GM13977 (cell line): Measurements from ENCODE around the gene CLPTM1L.

Experiments used
- DNase-seq: peaks from one replicate; pipeline ENCODE4 v3.0.0; 2012; ENCODE audit warnings: low spot score
- CTCF ChIP-seq: IDR thresholded peaks from 2 replicates; pipeline ENCODE4 v1.5.1; 2012; ENCODE audit warnings: mild to moderate bottlenecking, control low read depth; ENCODE audit not compliant: insufficient read depth; ENCODE audit errors: extremely low read depth, missing control alignments
- in situ Hi-C: fragments of 300-500 bp; cut with MboI; formaldehyde crosslinking; loops from one replicate; pipeline ENCODE4 v1.12.0; 2022; ENCODE audit warnings: low sequenced_read_pairs, low pct_unique_long_range_greater_than_20kb, mixed read lengths, inconsistent platforms; ENCODE audit not compliant: unreplicated experiment

The CLPTM1L gene

DNA sequence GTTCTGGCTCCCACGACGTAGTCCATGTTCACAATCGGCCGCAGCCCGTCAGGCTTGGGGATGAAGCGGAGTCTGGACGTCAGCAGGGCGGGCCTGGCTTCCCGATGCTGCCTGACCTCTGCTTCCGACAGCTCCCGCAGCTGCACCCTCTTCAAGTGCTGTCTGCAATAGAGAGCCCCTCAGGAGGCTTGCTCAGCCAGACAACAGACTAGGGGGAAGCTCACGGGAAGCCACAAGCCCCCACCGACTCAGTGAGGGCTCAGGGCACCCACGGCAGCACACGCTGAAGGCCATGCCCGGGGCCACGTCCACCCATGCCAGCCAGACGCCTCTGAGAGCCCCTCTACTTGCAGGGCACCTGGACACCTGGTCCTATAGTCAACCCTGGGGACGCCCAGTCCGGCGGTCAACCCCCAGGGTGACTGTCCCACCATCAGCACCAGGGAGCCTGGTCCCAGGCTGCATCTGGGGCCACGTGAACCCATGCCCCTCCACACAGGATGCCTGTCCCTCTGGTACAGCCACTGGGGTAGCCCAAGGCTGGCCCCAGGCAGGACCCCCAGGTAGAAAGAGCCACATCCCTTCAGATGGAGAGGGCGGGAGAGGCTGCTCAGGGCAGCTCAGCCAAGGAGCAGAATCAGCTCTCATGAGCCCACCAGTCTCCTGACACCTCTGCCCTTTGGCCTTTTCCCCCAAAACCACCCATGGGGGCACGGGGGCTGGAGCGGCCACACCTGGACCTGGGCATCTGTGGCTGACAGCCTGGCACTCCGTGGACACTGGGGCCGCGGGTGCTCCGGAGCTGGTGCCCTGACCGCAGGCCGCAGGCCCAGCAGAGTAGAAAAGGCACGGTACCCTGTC, 64.5 kb downstream of the CLPTM1L start:
- DNase-seq: no peak
- in situ Hi-C loops: no loop called here
- TF ChIP-seq CTCF: no peak

- no peak for DNase-seq
- TF ChIP-seq CTCF: no peak
- in situ Hi-C loops: no loop called here
These were observed 65.3 kb downstream of the CLPTM1L start for GRCh38 chr5:1279443-1280151.

DNA sequence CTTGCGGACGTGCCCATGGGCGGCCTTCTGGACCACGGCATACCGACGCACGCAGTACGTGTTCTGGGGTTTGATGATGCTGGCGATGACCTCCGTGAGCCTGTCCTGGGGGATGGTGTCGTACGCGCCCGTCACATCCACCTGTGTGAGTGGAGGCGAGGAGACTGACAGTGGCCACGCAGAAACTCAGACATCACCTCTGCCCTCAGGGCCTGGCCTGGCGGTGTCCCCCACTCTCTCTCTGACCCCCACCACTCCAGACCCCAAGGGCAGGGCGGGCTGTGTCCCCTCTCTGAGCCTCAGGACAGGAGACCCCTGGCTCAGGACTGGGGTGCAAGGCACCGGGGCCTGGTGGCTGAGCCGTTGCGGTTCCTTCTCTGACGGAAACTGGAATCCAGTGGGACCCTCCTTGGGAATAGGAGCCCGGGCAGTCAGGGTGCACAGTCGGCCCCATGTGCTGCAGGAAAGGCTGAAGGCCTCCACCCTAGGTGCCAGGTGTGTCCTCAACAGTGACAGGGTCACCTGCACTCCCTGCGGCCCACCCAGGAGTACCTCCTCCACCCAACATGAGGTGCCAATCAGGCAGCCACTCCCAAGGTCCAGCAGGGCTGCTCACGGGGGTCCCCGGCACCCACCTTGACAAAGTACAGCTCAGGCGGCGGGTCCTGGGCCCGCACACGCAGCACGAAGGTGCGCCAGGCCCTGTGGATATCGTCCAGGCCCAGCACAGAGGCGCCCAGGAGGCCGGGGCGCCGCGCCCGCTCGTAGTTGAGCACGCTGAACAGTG, 66.0 kb downstream of the CLPTM1L start:
- no peak for DNase-seq
- no peak for TF ChIP-seq CTCF
- in situ Hi-C loops: no loop called here

DNA sequence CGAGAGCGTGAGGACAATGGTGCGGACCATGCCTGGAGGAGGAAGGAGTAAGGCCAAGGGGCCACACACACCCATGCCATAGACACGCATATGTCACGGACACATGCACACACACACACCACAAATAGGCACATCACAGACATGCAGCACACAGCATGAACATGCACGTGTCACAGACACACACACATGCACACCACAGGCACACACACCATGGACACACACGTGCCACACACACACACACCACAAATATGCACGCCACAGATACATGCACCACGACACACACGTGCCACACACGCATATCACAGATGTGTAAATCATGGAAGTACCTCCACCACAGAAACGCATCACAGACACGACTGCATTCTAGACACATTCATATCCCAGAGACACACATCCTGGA, 66.7 kb downstream of the CLPTM1L start:
- TF ChIP-seq CTCF: no peak
- in situ Hi-C loops: no loop called here
- DNase-seq: no peak

DNA sequence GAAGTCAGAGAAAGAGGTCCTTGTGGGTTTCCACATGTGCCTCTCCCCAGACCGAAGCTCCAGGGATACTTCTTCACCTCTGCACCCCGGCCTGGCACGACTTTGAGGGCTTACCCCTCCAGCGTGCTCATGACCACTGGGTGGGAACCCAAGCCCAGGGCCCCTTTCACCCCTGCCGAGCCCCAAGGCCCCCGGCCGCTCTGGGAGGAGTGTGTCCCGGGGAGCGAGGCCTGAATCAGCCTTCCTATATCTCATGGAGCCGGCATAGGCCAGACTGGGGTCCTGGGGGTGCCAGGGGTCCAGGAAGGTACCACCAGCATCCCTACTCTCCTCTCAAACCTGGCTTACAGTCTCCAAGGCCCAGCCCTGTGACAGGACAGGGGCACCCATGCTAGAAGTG, 67.1 kb downstream of the CLPTM1L start:
- in situ Hi-C loops: no loop called here
- no peak for TF ChIP-seq CTCF
- no peak for DNase-seq

GRCh38 chr5:1277331-1277730, 67.6 kb downstream of the CLPTM1L start:
- no peak for TF ChIP-seq CTCF
- in situ Hi-C loops: no loop called here
- no peak for DNase-seq
